Mesothelial cell of epicardium (in vitro differentiated cells): ENCODE data around the gene USH2A. TPM values are rescaled to one million over a fixed set of nuclear protein-coding genes. Genes with fewer than 3 reads are reported as not detected.
"Not testable (repeated sequence)": the region's sequence is repeated elsewhere in the genome, so short reads cannot be mapped to it uniquely, and the experiment has no call there.

Source experiments
- DNase-seq, 2 experiments: peaks; one replicate each; pipeline ENCODE4 v3.0.0; 2021; ENCODE audit warnings: low spot score in 2 of 2; ENCODE audit not compliant: unreplicated experiment in 2 of 2
- H3K27ac Mint-ChIP-seq: 2 replicates; pipeline ENCODE4 v1.8.0; 2021; ENCODE audit warnings: mixed read lengths
- H3K27me3 Mint-ChIP-seq: 2 replicates; pipeline ENCODE4 v1.8.0; 2021; ENCODE audit warnings: low read depth, mixed read lengths
- H3K36me3 Mint-ChIP-seq: 2 replicates; pipeline ENCODE4 v1.8.0; 2021; ENCODE audit warnings: mixed read lengths
- H3K4me1 Mint-ChIP-seq: 2 replicates; pipeline ENCODE4 v1.8.0; 2021; ENCODE audit warnings: mixed read lengths
- H3K4me3 Mint-ChIP-seq: 2 replicates; pipeline ENCODE4 v1.8.0; 2021; ENCODE audit warnings: mild to moderate bottlenecking, moderate library complexity, mixed read lengths
- H3K9me3 Mint-ChIP-seq: 2 replicates; pipeline ENCODE4 v1.8.0; 2021; ENCODE audit warnings: mixed read lengths
- total RNA-seq: library from RNA; stranded (reverse); gene quantifications from 3 replicates; pipeline ENCODE4 v1.2.1, GENCODE V29; 2021
- TF ChIP-seq, protein P1 (sequence below): fragments of 200-600 bp; sonication (generic); IDR thresholded peaks from one replicate; pipeline ENCODE4 v1.5.0; 2021; ENCODE audit warnings: antibody characterized with exemption; ENCODE audit not compliant: unreplicated experiment

Gene USH2A
- total RNA-seq, 1 donor from 2014 or later, result 0.02 TPM

DNA sequence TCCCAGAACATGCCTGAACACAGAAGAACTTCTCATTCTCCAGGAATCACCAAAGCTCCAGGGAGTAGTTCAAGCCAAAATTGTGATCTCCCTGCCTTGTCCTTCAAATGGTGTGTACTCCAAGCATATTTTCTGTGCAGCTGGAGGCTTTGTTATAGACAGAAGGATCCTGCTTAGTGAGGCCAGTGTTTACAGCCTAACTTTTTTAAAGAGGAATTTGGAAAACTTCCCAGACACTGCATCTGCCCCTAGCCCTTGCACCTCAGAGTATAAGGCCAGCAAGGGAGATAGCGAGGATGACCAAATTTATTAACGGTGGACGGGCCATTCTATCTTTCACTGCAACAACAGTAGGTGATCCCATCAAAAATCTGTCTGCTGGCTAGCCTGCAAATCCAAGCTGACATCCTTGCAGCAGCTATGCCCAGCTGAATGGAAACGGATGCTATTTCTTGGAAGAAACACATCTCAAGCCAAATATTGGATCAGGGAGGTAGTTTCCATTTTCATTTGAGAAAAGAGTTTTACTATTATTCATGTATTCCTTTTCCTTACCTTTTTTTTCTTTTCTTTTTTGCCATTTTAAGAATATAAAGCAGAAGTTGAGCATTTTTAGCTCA is 249.8 kb downstream of the USH2A start:
- no peak overlapping the region for H3K4me3 Mint-ChIP-seq
- TF ChIP-seq, protein P1, sequence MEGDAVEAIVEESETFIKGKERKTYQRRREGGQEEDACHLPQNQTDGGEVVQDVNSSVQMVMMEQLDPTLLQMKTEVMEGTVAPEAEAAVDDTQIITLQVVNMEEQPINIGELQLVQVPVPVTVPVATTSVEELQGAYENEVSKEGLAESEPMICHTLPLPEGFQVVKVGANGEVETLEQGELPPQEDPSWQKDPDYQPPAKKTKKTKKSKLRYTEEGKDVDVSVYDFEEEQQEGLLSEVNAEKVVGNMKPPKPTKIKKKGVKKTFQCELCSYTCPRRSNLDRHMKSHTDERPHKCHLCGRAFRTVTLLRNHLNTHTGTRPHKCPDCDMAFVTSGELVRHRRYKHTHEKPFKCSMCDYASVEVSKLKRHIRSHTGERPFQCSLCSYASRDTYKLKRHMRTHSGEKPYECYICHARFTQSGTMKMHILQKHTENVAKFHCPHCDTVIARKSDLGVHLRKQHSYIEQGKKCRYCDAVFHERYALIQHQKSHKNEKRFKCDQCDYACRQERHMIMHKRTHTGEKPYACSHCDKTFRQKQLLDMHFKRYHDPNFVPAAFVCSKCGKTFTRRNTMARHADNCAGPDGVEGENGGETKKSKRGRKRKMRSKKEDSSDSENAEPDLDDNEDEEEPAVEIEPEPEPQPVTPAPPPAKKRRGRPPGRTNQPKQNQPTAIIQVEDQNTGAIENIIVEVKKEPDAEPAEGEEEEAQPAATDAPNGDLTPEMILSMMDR, result no peak
- no peaks in the 10 kb centered on the region for H3K27me3 Mint-ChIP-seq
- H3K27ac Mint-ChIP-seq, result no peak overlapping the region
- no peaks in the 10 kb centered on the region for H3K36me3 Mint-ChIP-seq
- H3K4me1 Mint-ChIP-seq, result peaks cover 4% of the 10 kb centered on the region
- peaks cover 7% of the 10 kb centered on the region for H3K9me3 Mint-ChIP-seq
- DNase-seq, result no peak

DNA sequence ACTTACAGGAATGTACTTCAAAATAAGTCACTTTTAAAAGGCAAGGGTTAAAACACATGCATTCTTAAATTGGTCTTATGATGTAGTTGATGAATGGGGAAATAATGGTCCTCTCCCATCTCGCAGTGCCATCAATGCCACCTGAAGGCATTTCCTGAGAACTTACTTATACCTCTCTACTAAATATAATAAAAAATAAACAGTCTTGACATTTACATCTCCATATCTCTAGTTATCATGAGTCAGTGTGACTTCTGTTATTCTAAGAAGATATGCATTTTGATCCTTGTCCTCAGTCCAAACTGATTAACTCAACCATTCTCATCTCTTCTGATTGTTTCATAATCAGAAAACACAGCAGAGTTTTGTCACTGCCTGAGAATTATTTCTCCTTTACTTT is 253.9 kb downstream of the USH2A start:
- Mint-ChIP-seq H3K9me3 (peaks cover 7% of the 10 kb centered on the region), H3K27ac (no peak overlapping the region), H3K36me3 (no peaks in the 10 kb centered on the region), H3K4me3 (no peak overlapping the region), H3K4me1 (peaks cover 3% of the 10 kb centered on the region), H3K27me3 (peaks cover 2% of the 10 kb centered on the region)
- no peak for DNase-seq
- TF ChIP-seq, protein P1, result no peak

DNA sequence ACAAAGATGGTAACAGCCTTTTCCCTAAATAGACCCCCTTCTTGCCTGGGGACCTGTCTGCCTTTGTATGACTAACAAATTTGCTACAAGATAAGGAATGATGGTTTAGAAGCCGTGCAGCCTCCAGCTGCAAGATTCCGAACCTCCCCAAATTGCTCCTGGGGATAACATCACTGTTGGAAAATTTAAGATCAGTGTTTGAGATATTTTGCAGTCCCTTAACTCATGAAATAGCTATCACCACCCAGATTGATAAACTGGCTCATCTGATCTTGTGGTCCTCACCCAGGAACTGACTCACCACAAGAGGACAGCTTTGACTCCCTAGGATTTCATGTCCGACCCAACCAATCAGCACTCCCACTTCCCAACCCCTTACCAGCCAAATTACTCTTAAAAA is 254.7 kb downstream of the USH2A start:
- Mint-ChIP-seq H3K27me3 (peaks cover 2% of the 10 kb centered on the region), H3K27ac (no peak overlapping the region), H3K4me3 (no peak overlapping the region), H3K4me1 (peaks cover 2% of the 10 kb centered on the region), H3K9me3 (peaks cover 7% of the 10 kb centered on the region), H3K36me3 (no peaks in the 10 kb centered on the region)
- TF ChIP-seq, protein P1, result no peak
- DNase-seq, result no peak

DNA sequence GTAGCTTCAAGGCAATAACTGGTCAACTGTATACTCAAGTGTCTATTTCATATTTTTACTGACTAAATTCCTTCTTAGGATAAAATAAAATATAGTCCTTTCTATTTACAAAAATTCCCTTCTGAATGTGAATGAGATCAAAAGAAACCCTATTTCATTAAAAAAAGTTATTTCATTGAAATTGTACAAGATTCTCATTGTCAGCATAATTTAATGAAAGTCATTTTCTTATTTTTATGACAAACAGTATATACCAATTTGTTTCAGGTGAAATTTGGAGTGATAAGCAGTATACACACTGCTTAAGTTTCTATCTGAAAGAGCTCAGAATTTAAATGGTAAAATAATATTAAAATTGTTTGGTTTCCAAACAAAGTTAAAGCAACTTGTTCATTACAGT is 269.2 kb downstream of the USH2A start:
- DNase-seq, result no peak
- Mint-ChIP-seq H3K9me3 (peaks cover 39% of the 10 kb centered on the region), H3K4me3 (no peak overlapping the region), H3K27me3 (no peaks in the 10 kb centered on the region), H3K36me3 (no peaks in the 10 kb centered on the region), H3K27ac (no peak overlapping the region), H3K4me1 (no peaks in the 10 kb centered on the region)
- TF ChIP-seq, protein P1, result no peak

DNA sequence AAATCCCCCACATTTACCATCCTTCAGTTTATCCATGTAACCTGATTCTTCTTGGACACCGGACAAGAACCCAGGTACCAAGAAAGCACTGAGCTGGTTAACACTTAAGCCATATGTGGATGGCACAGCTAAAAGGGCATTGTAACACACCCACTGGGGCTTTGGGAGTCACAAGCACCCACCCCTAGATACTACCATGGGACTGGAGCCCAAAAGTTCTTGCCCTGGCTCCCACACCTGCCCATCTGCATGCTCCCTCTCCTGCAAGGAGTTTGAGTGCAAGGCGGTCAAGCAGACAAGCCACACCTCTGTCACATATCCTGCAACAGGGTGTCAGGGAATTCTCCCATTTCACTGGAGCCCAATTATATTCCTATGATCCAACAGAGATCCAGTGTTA is 270.1 kb downstream of the USH2A start:
- Mint-ChIP-seq H3K4me1 (no peaks in the 10 kb centered on the region), H3K9me3 (peaks cover 39% of the 10 kb centered on the region), H3K27me3 (no peaks in the 10 kb centered on the region), H3K4me3 (no peak overlapping the region), H3K36me3 (no peaks in the 10 kb centered on the region), H3K27ac (no peak overlapping the region)
- TF ChIP-seq, protein P1, result no peak
- no peak for DNase-seq

DNA sequence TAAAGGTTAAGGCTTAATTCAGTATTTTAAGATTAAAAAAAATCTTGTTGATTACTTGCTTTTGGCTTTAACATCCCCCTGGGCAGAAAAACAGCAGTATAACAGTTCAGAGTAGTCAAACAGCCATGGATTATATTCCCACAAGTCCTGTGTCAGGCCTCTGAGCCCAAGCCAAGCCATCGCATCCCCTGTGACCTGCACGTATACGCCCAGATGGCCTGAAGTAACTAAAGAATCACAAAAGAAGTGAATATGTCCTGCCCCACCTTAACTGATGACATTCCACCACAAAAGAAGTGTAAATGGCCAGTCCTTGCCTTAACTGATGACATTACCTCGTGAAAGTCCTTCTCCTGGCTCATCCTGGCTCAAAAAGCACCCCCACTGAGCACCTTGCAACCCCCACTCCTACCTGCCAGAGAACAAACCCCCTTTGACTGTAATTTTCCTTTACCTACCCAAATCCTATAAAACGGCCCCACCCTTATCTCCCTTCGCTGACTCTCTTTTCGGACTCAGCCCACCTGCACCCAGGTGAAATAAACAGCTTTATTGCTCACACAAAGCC is 277.7 kb downstream of the USH2A start:
- not testable (repeated sequence) for H3K9me3 Mint-ChIP-seq, H3K27ac Mint-ChIP-seq, DNase-seq, H3K4me3 Mint-ChIP-seq, H3K36me3 Mint-ChIP-seq
- Mint-ChIP-seq H3K4me1 (peaks cover 15% of the 10 kb centered on the region), H3K27me3 (peaks cover 15% of the 10 kb centered on the region)
